Esophagus squamous epithelium (tissue), 5 donors: ENCODE measurements around the gene SPRY2. TPM values are rescaled to one million over a fixed set of nuclear protein-coding genes. Genes with fewer than 3 reads are reported as not detected.

Experiments
- DNase-seq: peaks from one replicate; lab custom pipeline; 2025; lab: John Stamatoyannopoulos, UW
- H3K27ac ChIP-seq, 4 donors: fragments of 200-600 bp; sonication (generic); one replicate each; pipeline ENCODE4 v1.5.1; 2016 to 2019; ENCODE audit warnings: mild to moderate bottlenecking in 1 of 4
- H3K27me3 ChIP-seq, 4 donors: fragments of 200-600 bp; sonication (generic); 1 replicate in 3 of 4; 2 replicates in 1 of 4; pipeline versions ENCODE4 v1.5.1 to v1.6.0; 2017 to 2021; ENCODE audit warnings: antibody characterized with exemption in 1 of 4
- H3K36me3 ChIP-seq, 3 donors: fragments of 200-600 bp; sonication (generic); one replicate each; pipeline ENCODE4 v1.5.1; 2016 to 2019
- H3K4me1 ChIP-seq, 3 donors: fragments of 200-600 bp; sonication (generic); one replicate each; pipeline ENCODE4 v1.5.1; 2017 to 2019
- H3K4me3 ChIP-seq, 4 donors: fragments of 200-600 bp; sonication (generic); 1 replicate in 3 of 4; 2 replicates in 1 of 4; pipeline ENCODE4 v1.5.1; 2016 to 2019; ENCODE audit warnings: mild to moderate bottlenecking in 2 of 4, moderate library complexity in 1 of 4
- H3K9me3 ChIP-seq, 3 donors: fragments of 200-600 bp; sonication (generic); one replicate each; pipeline ENCODE4 v1.5.1; 2016 to 2019
- POLR2A ChIP-seq, 4 donors: fragments of 450-650 bp; IDR thresholded peaks; one replicate each; pipeline ENCODE4 v1.6.1; 2017; ENCODE audit warnings: antibody characterized with exemption in 4 of 4, mild to moderate bottlenecking in 4 of 4, moderate library complexity in 3 of 4
- whole genome bisulfite sequencing, 2 donors: methylation state at CpG; one replicate each; pipeline ENCODE4 v1.1.5; 2018; 5-methylcytosine and 5-hydroxymethylcytosine counted together
- intact Hi-C: fragments of 100-400 bp; cut with DNase I; formaldehyde crosslinking; loops from one replicate; pipeline ENCODE4 v1.15.0; 2022
- total RNA-seq, 4 donors: library from RNA; depleted of rRNA; stranded (reverse); fragments of >200 nt; gene quantifications; one replicate each; pipeline ENCODE4 v1.1.0, GENCODE V29; 2016
- TF ChIP-seq, protein P1 (sequence below), 6 experiments: fragments of 450-650 bp in 4 of 6; fragments of 200-600 bp in 2 of 6; sonication (generic) in 2 of 6; IDR thresholded peaks; one replicate each; pipeline ENCODE4 v1.5.1; 2016 to 2019; ENCODE audit warnings: antibody characterized with exemption in 6 of 6, mild to moderate bottlenecking in 4 of 6, moderate library complexity in 4 of 6
- donor health status: DM: yes; HTN: yes; CAD: no.

The SPRY2 gene
- total RNA-seq, 4 donors from 2014 or later, result 4.5 to 29.0 (median 16.5) TPM

- intact Hi-C loops, result no loop called here
- no peaks in the 10 kb centered on the region for H3K36me3 ChIP-seq
- no peak for DNase-seq
- H3K4me3 ChIP-seq, result no peak overlapping the region
- no peak for TF ChIP-seq POLR2A (IDR thresholded peaks at IDR 0.05)
- TF ChIP-seq, protein P1, sequence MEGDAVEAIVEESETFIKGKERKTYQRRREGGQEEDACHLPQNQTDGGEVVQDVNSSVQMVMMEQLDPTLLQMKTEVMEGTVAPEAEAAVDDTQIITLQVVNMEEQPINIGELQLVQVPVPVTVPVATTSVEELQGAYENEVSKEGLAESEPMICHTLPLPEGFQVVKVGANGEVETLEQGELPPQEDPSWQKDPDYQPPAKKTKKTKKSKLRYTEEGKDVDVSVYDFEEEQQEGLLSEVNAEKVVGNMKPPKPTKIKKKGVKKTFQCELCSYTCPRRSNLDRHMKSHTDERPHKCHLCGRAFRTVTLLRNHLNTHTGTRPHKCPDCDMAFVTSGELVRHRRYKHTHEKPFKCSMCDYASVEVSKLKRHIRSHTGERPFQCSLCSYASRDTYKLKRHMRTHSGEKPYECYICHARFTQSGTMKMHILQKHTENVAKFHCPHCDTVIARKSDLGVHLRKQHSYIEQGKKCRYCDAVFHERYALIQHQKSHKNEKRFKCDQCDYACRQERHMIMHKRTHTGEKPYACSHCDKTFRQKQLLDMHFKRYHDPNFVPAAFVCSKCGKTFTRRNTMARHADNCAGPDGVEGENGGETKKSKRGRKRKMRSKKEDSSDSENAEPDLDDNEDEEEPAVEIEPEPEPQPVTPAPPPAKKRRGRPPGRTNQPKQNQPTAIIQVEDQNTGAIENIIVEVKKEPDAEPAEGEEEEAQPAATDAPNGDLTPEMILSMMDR (IDR thresholded peaks at IDR 0.05), result no peak
- no peaks in the 10 kb centered on the region for H3K4me1 ChIP-seq
- no peaks in the 10 kb centered on the region for H3K9me3 ChIP-seq
- H3K27me3 ChIP-seq, result no peaks in the 10 kb centered on the region
- no peak overlapping the region for H3K27ac ChIP-seq
Observed at GRCh38 chr13:80386592-80386991, 45.7 kb upstream of the SPRY2 start.

GRCh38 chr13:80386002-80386401 is 45.1 kb upstream of the SPRY2 start:
- intact Hi-C loops, result no loop called here

DNA sequence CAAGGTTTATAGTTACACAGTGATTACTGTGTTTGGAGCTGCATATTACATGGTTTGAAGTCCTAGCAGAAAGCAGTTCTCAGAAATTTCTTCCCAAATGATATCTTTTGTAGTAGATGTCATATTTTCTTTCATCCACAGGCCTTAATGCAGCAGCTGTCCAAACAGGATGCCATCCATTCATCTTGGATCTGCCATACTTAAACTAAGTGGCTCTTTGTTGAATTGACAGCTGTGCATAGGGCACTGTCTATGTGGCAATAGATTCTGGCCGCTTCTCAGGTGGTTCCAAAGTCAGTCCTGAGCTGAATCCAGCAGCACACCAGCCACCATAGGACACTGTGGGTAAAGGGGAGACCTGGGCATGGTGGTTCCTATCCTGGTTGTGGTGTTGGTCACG is 41.6 kb upstream of the SPRY2 start:
- H3K4me1 ChIP-seq, result no peaks in the 10 kb centered on the region
- H3K27ac ChIP-seq, result no peak overlapping the region
- WGBS, 2 donors, result 85 to 87% methylated on average over 2 of the region's 2 CpGs
- H3K9me3 ChIP-seq, result no peaks in the 10 kb centered on the region
- no peak overlapping the region for H3K4me3 ChIP-seq
- TF ChIP-seq, protein P1 (IDR thresholded peaks at IDR 0.05), result no peak
- TF ChIP-seq POLR2A (IDR thresholded peaks at IDR 0.05), result no peak
- H3K36me3 ChIP-seq, result no peaks in the 10 kb centered on the region
- intact Hi-C loops, result no loop called here
- H3K27me3 ChIP-seq, result no peaks in the 10 kb centered on the region
- DNase-seq, result no peak

More at GRCh38 chr13:80386002-80386401, 45.1 kb upstream of the SPRY2 start:
- no peaks in the 10 kb centered on the region for H3K4me1 ChIP-seq
- no peak overlapping the region for H3K27ac ChIP-seq
- no peaks in the 10 kb centered on the region for H3K36me3 ChIP-seq
- H3K9me3 ChIP-seq, result no peaks in the 10 kb centered on the region
- TF ChIP-seq POLR2A (IDR thresholded peaks at IDR 0.05), result no peak
- TF ChIP-seq, protein P1 (IDR thresholded peaks at IDR 0.05), result no peak
- no peak overlapping the region for H3K4me3 ChIP-seq
- no peak for DNase-seq
- no peaks in the 10 kb centered on the region for H3K27me3 ChIP-seq

DNA sequence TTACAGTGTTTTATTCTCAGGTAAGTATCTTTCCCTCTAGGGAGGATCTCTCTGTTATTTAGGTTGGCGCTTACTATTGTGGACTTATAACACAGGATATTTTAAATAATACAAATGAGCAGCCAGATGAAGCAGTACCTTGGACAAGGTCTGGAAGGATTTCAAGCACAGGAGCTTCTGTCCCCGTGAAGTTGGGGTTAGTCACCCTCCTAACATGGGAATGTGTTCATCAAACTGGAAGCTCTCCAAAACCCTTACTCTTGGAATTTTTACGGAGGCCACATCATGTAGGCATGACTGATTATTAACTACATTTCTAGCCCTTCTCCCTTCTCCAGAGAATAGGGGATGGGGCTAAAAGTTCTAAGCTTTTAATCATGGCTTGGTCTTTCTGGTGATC is 38.3 kb upstream of the SPRY2 start:
- H3K27ac ChIP-seq, result no peak overlapping the region
- intact Hi-C loops, result no loop called here
- H3K27me3 ChIP-seq, result no peaks in the 10 kb centered on the region
- no peaks in the 10 kb centered on the region for H3K36me3 ChIP-seq
- TF ChIP-seq POLR2A (IDR thresholded peaks at IDR 0.05), result no peak
- TF ChIP-seq, protein P1 (IDR thresholded peaks at IDR 0.05), result no peak
- no peak overlapping the region for H3K4me3 ChIP-seq
- no peaks in the 10 kb centered on the region for H3K4me1 ChIP-seq
- H3K9me3 ChIP-seq, result no peaks in the 10 kb centered on the region
- WGBS, 2 donors, result 44 to 54% methylated on average over 3 of the region's 3 CpGs
- no peak for DNase-seq

GRCh38 chr13:80376554-80376953 is 35.6 kb upstream of the SPRY2 start:
- no peaks in the 10 kb centered on the region for H3K9me3 ChIP-seq
- H3K4me1 ChIP-seq, result peaks cover 0 to 6% (median 0%) of the 10 kb centered on the region in 3 donors
- H3K27ac ChIP-seq, result no peak overlapping the region
- intact Hi-C loops, result no loop called here
- no peak overlapping the region for H3K4me3 ChIP-seq
- DNase-seq, result no peak
- H3K27me3 ChIP-seq, result no peaks in the 10 kb centered on the region
- TF ChIP-seq POLR2A (IDR thresholded peaks at IDR 0.05), result no peak
- TF ChIP-seq, protein P1 (IDR thresholded peaks at IDR 0.05), result no peak
- WGBS, 2 donors, result 86 to 92% methylated on average over 1 of the region's 1 CpG
- H3K36me3 ChIP-seq, result no peaks in the 10 kb centered on the region
